HEK293 (cell line): ENCODE measurements around the gene NELFE.

Source experiments
- CTCF ChIA-PET: fragments of 350-600 bp; formaldehyde crosslinking; extraction: SDS; loops from one replicate; lab custom pipeline; 2021; ENCODE audit warnings: antibody characterized with exemption; lab: Yijun Ruan, JAX
- POLR2A ChIA-PET: fragments of 300-600 bp; formaldehyde crosslinking; extraction: SDS; loops from one replicate; lab custom pipeline; 2020; ENCODE audit warnings: antibody characterized with exemption, inconsistent platforms; lab: Yijun Ruan, JAX
- H3K27ac ChIP-seq: fragments of 200-500 bp; sonication (Bioruptor generic); 2 replicates; pipeline ENCODE4 v1.5.1; 2014; ENCODE audit warnings: low read depth, low read length, control low read depth, inconsistent platforms; ENCODE audit errors: extremely low read depth
- H3K36me3 ChIP-seq, 2 experiments: fragments of 200-500 bp in 1 of 2; sonication (Bioruptor generic) in 1 of 2; 1 replicate in 1 of 2; 2 replicates in 1 of 2; pipeline ENCODE4 v1.5.1; 2014 to 2017; ENCODE audit warnings: inconsistent platforms in 2 of 2, low read length in 2 of 2; ENCODE audit not compliant: control insufficient read depth in 2 of 2, insufficient read depth in 1 of 2
- H3K4me1 ChIP-seq: fragments of 200-500 bp; sonication (Bioruptor generic); 2 replicates; pipeline ENCODE4 v1.5.1; 2014; ENCODE audit warnings: mild to moderate bottlenecking, low read length, inconsistent platforms; ENCODE audit not compliant: control insufficient read depth, insufficient read depth
- H3K4me3 ChIP-seq: 2 replicates; pipeline ENCODE4 v1.5.1; 2011; ENCODE audit warnings: low read depth, mild to moderate bottlenecking, control low read depth, low read length, moderate library complexity
- H3K9me3 ChIP-seq: fragments of 200-500 bp; sonication (Bioruptor generic); 2 replicates; pipeline ENCODE4 v1.5.1; 2014; ENCODE audit warnings: low read depth, low read length, inconsistent platforms; ENCODE audit not compliant: control insufficient read depth, insufficient read depth
- GFI1B ChIP-seq: fragments of 450-650 bp; formaldehyde crosslinking; IDR thresholded peaks from 2 replicates; pipeline ENCODE4 v1.5.1; 2016; ENCODE audit warnings: missing biosample characterization, missing genetic modification characterization
- HOXA7 ChIP-seq: sonication (generic); formaldehyde crosslinking; IDR thresholded peaks from 2 replicates; pipeline ENCODE4 v1.8.1; 2022; ENCODE audit warnings: missing genetic modification reagents, borderline replicate concordance
- WT1 ChIP-seq: fragments of 450-650 bp; formaldehyde crosslinking; IDR thresholded peaks from 2 replicates; pipeline ENCODE4 v1.5.1; 2016; ENCODE audit warnings: missing biosample characterization, missing genetic modification characterization
- ZEB2 ChIP-seq: fragments of 450-650 bp; formaldehyde crosslinking; IDR thresholded peaks from 2 replicates; pipeline ENCODE4 v1.5.1; 2016; ENCODE audit warnings: missing biosample characterization, missing genetic modification characterization
- ZFP37 ChIP-seq: fragments of 450-650 bp; formaldehyde crosslinking; IDR thresholded peaks from 2 replicates; pipeline ENCODE4 v1.5.1; 2016; ENCODE audit warnings: missing biosample characterization, missing genetic modification characterization
- ZNF10 ChIP-seq: fragments of 450-650 bp; formaldehyde crosslinking; IDR thresholded peaks from 2 replicates; pipeline ENCODE4 v1.5.1; 2017; ENCODE audit warnings: missing biosample characterization, missing genetic modification characterization
- ZNF138 ChIP-seq: fragments of 450-650 bp; formaldehyde crosslinking; IDR thresholded peaks from 2 replicates; pipeline ENCODE4 v1.5.1; 2016; ENCODE audit warnings: missing biosample characterization, missing genetic modification characterization, borderline replicate concordance
- ZNF146 ChIP-seq: fragments of 450-650 bp; formaldehyde crosslinking; IDR thresholded peaks from 2 replicates; pipeline ENCODE4 v1.5.1; 2016; ENCODE audit warnings: missing biosample characterization, missing genetic modification characterization
- ZNF19 ChIP-seq: fragments of 450-650 bp; formaldehyde crosslinking; IDR thresholded peaks from 2 replicates; pipeline ENCODE4; 2016; ENCODE audit warnings: missing biosample characterization, missing genetic modification characterization, low read depth
- ZNF202 ChIP-seq: fragments of 450-650 bp; formaldehyde crosslinking; IDR thresholded peaks from 2 replicates; pipeline ENCODE4 v1.5.1; 2016; ENCODE audit warnings: missing biosample characterization, missing genetic modification characterization, borderline replicate concordance
- ZNF211 ChIP-seq: fragments of 450-650 bp; formaldehyde crosslinking; IDR thresholded peaks from 2 replicates; pipeline ENCODE4 v1.5.1; 2016; ENCODE audit warnings: low read depth, missing biosample characterization, missing genetic modification characterization
- ZNF26 ChIP-seq: fragments of 450-650 bp; formaldehyde crosslinking; IDR thresholded peaks from 2 replicates; pipeline ENCODE4 v1.5.1; 2016; ENCODE audit warnings: missing biosample characterization, missing genetic modification characterization
- ZNF302 ChIP-seq: fragments of 450-650 bp; formaldehyde crosslinking; IDR thresholded peaks from 2 replicates; pipeline ENCODE4 v1.5.1; 2016; ENCODE audit warnings: missing biosample characterization, missing genetic modification characterization, low read depth
- ZNF335 ChIP-seq: fragments of 450-650 bp; formaldehyde crosslinking; conservative IDR thresholded peaks from 2 replicates; pipeline ENCODE4 v1.5.1; 2016; ENCODE audit warnings: missing biosample characterization, missing genetic modification characterization
- ZNF341 ChIP-seq: fragments of 450-650 bp; formaldehyde crosslinking; IDR thresholded peaks from 2 replicates; pipeline ENCODE4; 2016; ENCODE audit warnings: low read depth, missing biosample characterization, missing genetic modification characterization
- ZNF37A ChIP-seq: fragments of 450-650 bp; IDR thresholded peaks from 2 replicates; pipeline ENCODE4 v1.5.1; 2018; ENCODE audit warnings: missing biosample characterization, missing genetic modification characterization
- ZNF423 ChIP-seq: fragments of 450-650 bp; formaldehyde crosslinking; IDR thresholded peaks from 2 replicates; pipeline ENCODE4 v1.5.1; 2016; ENCODE audit warnings: missing biosample characterization, missing genetic modification characterization
- ZNF560 ChIP-seq: fragments of 450-650 bp; formaldehyde crosslinking; IDR thresholded peaks from 2 replicates; pipeline ENCODE4 v1.5.1; 2017; ENCODE audit warnings: missing biosample characterization, missing genetic modification characterization, borderline replicate concordance
- ZNF571 ChIP-seq: fragments of 450-650 bp; formaldehyde crosslinking; IDR thresholded peaks from 2 replicates; pipeline ENCODE4 v1.5.0; 2017; ENCODE audit warnings: missing biosample characterization, missing genetic modification characterization
- ZNF596 ChIP-seq: fragments of 450-650 bp; IDR thresholded peaks from 2 replicates; pipeline ENCODE4 v1.5.0; 2018; ENCODE audit warnings: missing biosample characterization, mild to moderate bottlenecking, missing genetic modification characterization, moderate library complexity
- ZNF610 ChIP-seq: fragments of 450-650 bp; formaldehyde crosslinking; IDR thresholded peaks from 2 replicates; pipeline ENCODE4 v1.5.1; 2016; ENCODE audit warnings: missing biosample characterization, missing genetic modification characterization, borderline replicate concordance
- ZNF664 ChIP-seq: fragments of 450-650 bp; formaldehyde crosslinking; IDR thresholded peaks from 2 replicates; pipeline ENCODE4 v1.5.1; 2016; ENCODE audit warnings: missing biosample characterization, missing genetic modification characterization
- ZNF670 ChIP-seq: fragments of 450-650 bp; formaldehyde crosslinking; IDR thresholded peaks from 2 replicates; pipeline ENCODE4 v1.5.1; 2016; ENCODE audit warnings: missing biosample characterization, missing genetic modification characterization, low read depth
- TF ChIP-seq, protein P1 (sequence below): fragments of 450-650 bp; formaldehyde crosslinking; IDR thresholded peaks from 2 replicates; pipeline ENCODE4 v1.5.1; 2016; ENCODE audit warnings: missing biosample characterization, missing genetic modification characterization
- TF ChIP-seq, protein P2 (sequence below): fragments of 450-650 bp; formaldehyde crosslinking; IDR thresholded peaks from 2 replicates; pipeline ENCODE4 v1.5.1; 2017; ENCODE audit warnings: missing biosample characterization, missing genetic modification characterization
- TF ChIP-seq, protein P3 (sequence below): fragments of 450-650 bp; formaldehyde crosslinking; IDR thresholded peaks from 2 replicates; pipeline ENCODE4 v1.5.1; 2016; ENCODE audit warnings: missing biosample characterization, missing genetic modification characterization, low read depth

Gene NELFE

GRCh38 chr6:31972709-31973350, 14.1 kb upstream of the NELFE start:
- Histone ChIP-seq H3K27ac (peak overlapping the region; percentile 74), H3K36me3 (peaks cover 3 to 36% of the 10 kb centered on the region in 2 experiments; a peak in 2 of 3 replicates), H3K4me3 (peak overlapping the region; percentile 83)
- ChIA-PET CTCF (interaction anchor here (0.6 to 2.1 kb wide), 4 partner anchors 21 to 392 kb away, joined by 3 to 10 read pairs (median 3); no protein-coding TSS in a partner anchor), POLR2A (interaction anchor here (0.9 to 4.6 kb wide), 11 partner anchors 15 to 999 kb away, joined by 3 to 64 read pairs (median 12); partner anchors contain the start of genes EHMT2, GPANK1, HSPA1B and NELFE)
- TF ChIP-seq ZNF10 (tag by site-specific recombination) = peak; percentile 83
- 0 out of 2 replicates have a peak, but pooled peaks have one; percentile 15 for TF ChIP-seq WT1 (tag by site-specific recombination)
- TF ChIP-seq ZNF610 (tag by site-specific recombination) = no peak
- peak; percentile 88 for TF ChIP-seq ZNF335 (tag by site-specific recombination)
- TF ChIP-seq ZNF596 (tag by site-specific recombination) = no peak
- TF ChIP-seq ZNF341 (tag by site-specific recombination) = peak; percentile 70; the same call in 1 of the 2 replicates
- TF ChIP-seq, all 188 proteins: peak for 4
- H3K9me3 ChIP-seq = no peaks in the 10 kb centered on the region
- H3K4me1 ChIP-seq = peaks cover 5% of the 10 kb centered on the region

DNA sequence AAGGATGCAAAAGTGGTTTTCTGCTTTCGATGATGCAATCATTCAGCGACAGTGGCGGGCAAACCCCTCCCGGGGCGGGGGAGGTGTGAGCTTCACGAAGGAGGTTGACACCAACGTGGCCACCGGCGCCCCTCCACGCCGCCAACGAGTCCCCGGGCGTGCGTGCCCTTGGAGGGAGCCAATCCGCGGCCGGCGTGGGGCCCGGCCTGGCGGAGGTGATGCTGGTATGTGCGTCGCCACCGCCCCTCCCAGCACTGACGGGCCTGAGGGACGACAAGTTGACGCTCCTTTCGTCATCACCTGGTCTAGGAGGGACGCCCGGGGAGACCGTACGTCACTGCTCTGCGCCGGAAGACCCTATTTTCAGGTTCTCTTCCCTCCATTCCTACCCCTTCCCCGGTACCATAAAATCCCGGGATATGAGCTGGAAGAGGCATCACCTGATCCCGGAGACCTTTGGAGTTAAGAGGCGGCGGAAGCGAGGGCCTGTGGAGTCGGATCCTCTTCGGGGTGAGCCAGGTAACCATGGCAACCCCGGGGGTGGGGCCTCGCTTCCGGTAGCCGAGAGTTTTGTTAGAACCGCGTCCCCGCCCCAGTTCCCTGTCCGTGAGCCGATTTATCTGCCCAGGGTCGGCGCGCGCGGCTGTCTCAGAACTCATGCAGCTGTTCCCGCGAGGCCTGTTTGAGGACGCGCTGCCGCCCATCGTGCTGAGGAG, 13.4 kb upstream of the NELFE start, which contains the start of gene DXO:
DXO (minus strand) TSS at position 146 of the 716 bp plus-strand sequence. CDS start 463 bp downstream, outside the sequence.
- Histone ChIP-seq H3K27ac (peak within 1 kb of the TSS; percentile 74), H3K9me3 (no peaks in the 10 kb centered on the region), H3K4me1 (peaks cover 5% of the 10 kb centered on the region), H3K36me3 (peaks cover 3 to 43% of the 10 kb centered on the region in 2 experiments; a peak in 2 of 3 replicates), H3K4me3 (peak within 1 kb of the TSS; percentile 83)
- ChIA-PET POLR2A (interaction anchor here (0.6 to 4.6 kb wide), 27 partner anchors 8 to 1000 kb away, joined by 3 to 64 read pairs (median 5); partner anchors contain the start of genes C6orf47, CSNK2B, EHMT2 and GPANK1), CTCF (interaction anchor here (0.6 to 2.1 kb wide), 8 partner anchors 11 to 1786 kb away, joined by 3 to 10 read pairs (median 3); partner anchors contain the start of genes NELFE and SKIC2)
- TF ChIP-seq HOXA7 (CRISPR knock-in tag) (no peak), ZNF670 (tag by site-specific recombination) (no peak), ZNF664 (tag by site-specific recombination) (peak; percentile 81), ZNF202 (tag by site-specific recombination) (no peak), ZEB2 (tag by site-specific recombination) (peak; percentile 98), ZNF146 (tag by site-specific recombination) (peak; percentile 22; the same call in 1 of the 2 replicates), ZNF560 (tag by site-specific recombination) (no peak), GFI1B (tag by site-specific recombination) (no peak), ZNF26 (tag by site-specific recombination) (no peak), ZNF37A (tag by site-specific recombination) (no peak), ZNF19 (tag by site-specific recombination) (no peak), ZNF341 (tag by site-specific recombination) (peak; percentile 94), ZFP37 (tag by site-specific recombination) (peak; percentile 72; the same call in 1 of the 2 replicates), ZNF302 (tag by site-specific recombination) (no peak), ZNF211 (tag by site-specific recombination) (no peak), ZNF138 (tag by site-specific recombination) (no peak), ZNF571 (no peak), ZNF423 (peak; percentile 95)
- TF ChIP-seq, protein P1, sequence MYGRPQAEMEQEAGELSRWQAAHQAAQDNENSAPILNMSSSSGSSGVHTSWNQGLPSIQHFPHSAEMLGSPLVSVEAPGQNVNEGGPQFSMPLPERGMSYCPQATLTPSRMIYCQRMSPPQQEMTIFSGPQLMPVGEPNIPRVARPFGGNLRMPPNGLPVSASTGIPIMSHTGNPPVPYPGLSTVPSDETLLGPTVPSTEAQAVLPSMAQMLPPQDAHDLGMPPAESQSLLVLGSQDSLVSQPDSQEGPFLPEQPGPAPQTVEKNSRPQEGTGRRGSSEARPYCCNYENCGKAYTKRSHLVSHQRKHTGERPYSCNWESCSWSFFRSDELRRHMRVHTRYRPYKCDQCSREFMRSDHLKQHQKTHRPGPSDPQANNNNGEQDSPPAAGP (tag by site-specific recombination) = peak; percentile 98
- TF ChIP-seq, protein P2, sequence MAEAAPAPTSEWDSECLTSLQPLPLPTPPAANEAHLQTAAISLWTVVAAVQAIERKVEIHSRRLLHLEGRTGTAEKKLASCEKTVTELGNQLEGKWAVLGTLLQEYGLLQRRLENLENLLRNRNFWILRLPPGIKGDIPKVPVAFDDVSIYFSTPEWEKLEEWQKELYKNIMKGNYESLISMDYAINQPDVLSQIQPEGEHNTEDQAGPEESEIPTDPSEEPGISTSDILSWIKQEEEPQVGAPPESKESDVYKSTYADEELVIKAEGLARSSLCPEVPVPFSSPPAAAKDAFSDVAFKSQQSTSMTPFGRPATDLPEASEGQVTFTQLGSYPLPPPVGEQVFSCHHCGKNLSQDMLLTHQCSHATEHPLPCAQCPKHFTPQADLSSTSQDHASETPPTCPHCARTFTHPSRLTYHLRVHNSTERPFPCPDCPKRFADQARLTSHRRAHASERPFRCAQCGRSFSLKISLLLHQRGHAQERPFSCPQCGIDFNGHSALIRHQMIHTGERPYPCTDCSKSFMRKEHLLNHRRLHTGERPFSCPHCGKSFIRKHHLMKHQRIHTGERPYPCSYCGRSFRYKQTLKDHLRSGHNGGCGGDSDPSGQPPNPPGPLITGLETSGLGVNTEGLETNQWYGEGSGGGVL = peak; percentile 86
- TF ChIP-seq, protein P3, sequence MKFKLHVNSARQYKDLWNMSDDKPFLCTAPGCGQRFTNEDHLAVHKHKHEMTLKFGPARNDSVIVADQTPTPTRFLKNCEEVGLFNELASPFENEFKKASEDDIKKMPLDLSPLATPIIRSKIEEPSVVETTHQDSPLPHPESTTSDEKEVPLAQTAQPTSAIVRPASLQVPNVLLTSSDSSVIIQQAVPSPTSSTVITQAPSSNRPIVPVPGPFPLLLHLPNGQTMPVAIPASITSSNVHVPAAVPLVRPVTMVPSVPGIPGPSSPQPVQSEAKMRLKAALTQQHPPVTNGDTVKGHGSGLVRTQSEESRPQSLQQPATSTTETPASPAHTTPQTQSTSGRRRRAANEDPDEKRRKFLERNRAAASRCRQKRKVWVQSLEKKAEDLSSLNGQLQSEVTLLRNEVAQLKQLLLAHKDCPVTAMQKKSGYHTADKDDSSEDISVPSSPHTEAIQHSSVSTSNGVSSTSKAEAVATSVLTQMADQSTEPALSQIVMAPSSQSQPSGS (tag by site-specific recombination) = no peak
